MM.1S (cell line): Measurements from ENCODE around the gene CBR3.
"Not testable (repeated sequence)": the region's sequence is repeated elsewhere in the genome, so short reads cannot be mapped to it uniquely, and the experiment has no call there.

ENCODE experiments used
- DNase-seq: peaks from one replicate; pipeline ENCODE4 v3.0.0-alpha.2; 2015
- H2AFZ ChIP-seq: fragments of 300-600 bp; sonication (generic); 2 replicates; pipeline ENCODE4 v1.6.0; 2016; ENCODE audit warnings: antibody characterized with exemption, low read length
- H3F3A ChIP-seq: fragments of 300-600 bp; sonication (generic); 2 replicates; pipeline ENCODE4 v1.6.1; 2016; ENCODE audit warnings: mild to moderate bottlenecking, antibody characterized with exemption, low read length, moderate library complexity, mixed read lengths; ENCODE audit not compliant: insufficient read depth
- H3K27ac ChIP-seq: fragments of 300-600 bp; sonication (generic); 2 replicates; pipeline ENCODE4 v1.5.1; 2016; ENCODE audit warnings: mild to moderate bottlenecking, low read length
- H3K27me3 ChIP-seq: fragments of 300-600 bp; sonication (generic); replicated peaks from 2 replicates; pipeline ENCODE4 v1.6.0; 2016; ENCODE audit warnings: low read length; ENCODE audit not compliant: insufficient read depth
- H3K36me3 ChIP-seq: fragments of 300-600 bp; sonication (generic); replicated peaks from 2 replicates; pipeline ENCODE4 v1.6.1; 2016; ENCODE audit warnings: mild to moderate bottlenecking, low read length, mixed read lengths; ENCODE audit not compliant: insufficient read depth
- H3K4me1 ChIP-seq: fragments of 300-600 bp; sonication (generic); 2 replicates; pipeline ENCODE4 v1.6.1; 2016; ENCODE audit warnings: low read length, mixed read lengths
- H3K4me2 ChIP-seq: fragments of 300-600 bp; sonication (generic); 2 replicates; pipeline ENCODE4 v1.6.0; 2016; ENCODE audit warnings: low read depth, low read length
- H3K4me3 ChIP-seq: fragments of 300-600 bp; sonication (generic); 2 replicates; pipeline ENCODE4 v1.5.1; 2016; ENCODE audit warnings: low read length, mixed read lengths
- H3K79me2 ChIP-seq: fragments of 300-600 bp; sonication (generic); 2 replicates; pipeline ENCODE4 v1.6.1; 2016; ENCODE audit warnings: mixed run types, low read length, mixed read lengths
- H3K9ac ChIP-seq: fragments of 300-600 bp; sonication (generic); 2 replicates; pipeline ENCODE4 v1.6.1; 2016; ENCODE audit warnings: low read length, mixed read lengths
- H3K9me2 ChIP-seq: fragments of 300-600 bp; sonication (generic); replicated peaks from 2 replicates; pipeline ENCODE4 v1.6.1; 2016; ENCODE audit warnings: mild to moderate bottlenecking, low read length, mixed read lengths; ENCODE audit not compliant: insufficient read depth
- H3K9me3 ChIP-seq: fragments of 300-600 bp; sonication (generic); replicated peaks from 2 replicates; pipeline ENCODE4 v1.6.1; 2016; ENCODE audit warnings: mild to moderate bottlenecking, low read length, mixed read lengths; ENCODE audit not compliant: insufficient read depth
- H4K20me1 ChIP-seq: fragments of 300-600 bp; sonication (generic); 2 replicates; pipeline ENCODE4 v1.6.1; 2016; ENCODE audit warnings: mild to moderate bottlenecking, low read length, moderate library complexity, mixed read lengths; ENCODE audit not compliant: insufficient read depth
- CTCF ChIP-seq: fragments of 300-600 bp; sonication (generic); IDR thresholded peaks from 2 replicates; pipeline ENCODE4 v1.5.1; 2016; ENCODE audit warnings: antibody characterized with exemption, low read length, mixed read lengths
- EZH2 ChIP-seq: fragments of 300-600 bp; sonication (generic); optimal IDR thresholded peaks from 2 replicates; pipeline ENCODE3; 2017; ENCODE audit warnings: low read depth, mild to moderate bottlenecking, antibody characterized with exemption, low read length, mixed read lengths
- EZH2phosphoT487 ChIP-seq: fragments of 300-600 bp; sonication (generic); IDR thresholded peaks from 2 replicates; pipeline ENCODE4 v1.6.1; 2018; ENCODE audit warnings: antibody characterized with exemption, low read length

CBR3 gene

GRCh38 chr21:36097427-36098181 lies 37.3 kb upstream of the CBR3 start:
- TF ChIP-seq EZH2phosphoT487, result no peak
- TF ChIP-seq EZH2, result no peak
- TF ChIP-seq CTCF, result no peak
- no peak overlapping the region for H3K9ac ChIP-seq
- no peaks in the 10 kb centered on the region for H3K9me3 ChIP-seq
- no peaks in the 10 kb centered on the region for H3K27me3 ChIP-seq
- H3K4me1 ChIP-seq, result peaks cover 15% of the 10 kb centered on the region
- H3K4me3 ChIP-seq, result no peak overlapping the region
- no peak for DNase-seq
- H3K36me3 ChIP-seq, result no peaks in the 10 kb centered on the region
- no peak overlapping the region for H3K27ac ChIP-seq
- no peaks in the 10 kb centered on the region for H4K20me1 ChIP-seq
- H3K9me2 ChIP-seq, result no peaks in the 10 kb centered on the region
- H2AFZ ChIP-seq, result no peak overlapping the region
- H3F3A ChIP-seq, result peaks cover 11% of the 10 kb centered on the region
- H3K79me2 ChIP-seq, result no peaks in the 10 kb centered on the region
- H3K4me2 ChIP-seq, result no peak overlapping the region

- no peaks in the 10 kb centered on the region for H3K36me3 ChIP-seq
- H2AFZ ChIP-seq, result no peak overlapping the region
- DNase-seq, result no peak
- no peaks in the 10 kb centered on the region for H3K27me3 ChIP-seq
- no peak overlapping the region for H3K4me3 ChIP-seq
- no peak overlapping the region for H3K9ac ChIP-seq
- H3K9me3 ChIP-seq, result no peaks in the 10 kb centered on the region
- H3K4me1 ChIP-seq, result peaks cover 15% of the 10 kb centered on the region
- peaks cover 11% of the 10 kb centered on the region for H3F3A ChIP-seq
- H3K79me2 ChIP-seq, result no peaks in the 10 kb centered on the region
- no peaks in the 10 kb centered on the region for H4K20me1 ChIP-seq
- no peak overlapping the region for H3K4me2 ChIP-seq
- H3K9me2 ChIP-seq, result no peaks in the 10 kb centered on the region
- TF ChIP-seq CTCF (no peak), EZH2phosphoT487 (no peak), EZH2 (no peak)
- H3K27ac ChIP-seq, result no peak overlapping the region
These were observed 36.7 kb upstream of the CBR3 start for GRCh38 chr21:36098182-36098532.

- no peak overlapping the region for H3K9ac ChIP-seq
These were observed 35.9 kb upstream of the CBR3 start for GRCh38 chr21:36099000-36099399.

GRCh38 chr21:36099695-36100211 lies 35.1 kb upstream of the CBR3 start:
- not testable (repeated sequence) for H3K4me3 ChIP-seq, DNase-seq, H3K36me3 ChIP-seq

More at GRCh38 chr21:36099000-36099399, 35.9 kb upstream of the CBR3 start:
- no peaks in the 10 kb centered on the region for H3K9me2 ChIP-seq
- TF ChIP-seq CTCF (no peak), EZH2 (no peak), EZH2phosphoT487 (no peak)
- H3F3A ChIP-seq, result peaks cover 11% of the 10 kb centered on the region
- no peaks in the 10 kb centered on the region for H3K79me2 ChIP-seq
- no peaks in the 10 kb centered on the region for H4K20me1 ChIP-seq
- H3K27ac ChIP-seq, result no peak overlapping the region
- H3K27me3 ChIP-seq, result no peaks in the 10 kb centered on the region
- H3K36me3 ChIP-seq, result no peaks in the 10 kb centered on the region
- H3K4me2 ChIP-seq, result no peak overlapping the region
- H3K9me3 ChIP-seq, result no peaks in the 10 kb centered on the region
- peaks cover 15% of the 10 kb centered on the region for H3K4me1 ChIP-seq
- H2AFZ ChIP-seq, result no peak overlapping the region
- no peak for DNase-seq
- no peak overlapping the region for H3K4me3 ChIP-seq

More at GRCh38 chr21:36099695-36100211, 35.1 kb upstream of the CBR3 start:
- not testable (repeated sequence) for H3K9me3 ChIP-seq, H3K27ac ChIP-seq, H3K27me3 ChIP-seq, H3K4me2 ChIP-seq, H3K79me2 ChIP-seq, H3K9me2 ChIP-seq, H4K20me1 ChIP-seq, H3K9ac ChIP-seq, H2AFZ ChIP-seq
- Histone ChIP-seq H3K4me1 (peaks cover 15% of the 10 kb centered on the region), H3F3A (peaks cover 11% of the 10 kb centered on the region)
